ENCODE results near the gene SLC4A7.

The SLC4A7 gene

DNA sequence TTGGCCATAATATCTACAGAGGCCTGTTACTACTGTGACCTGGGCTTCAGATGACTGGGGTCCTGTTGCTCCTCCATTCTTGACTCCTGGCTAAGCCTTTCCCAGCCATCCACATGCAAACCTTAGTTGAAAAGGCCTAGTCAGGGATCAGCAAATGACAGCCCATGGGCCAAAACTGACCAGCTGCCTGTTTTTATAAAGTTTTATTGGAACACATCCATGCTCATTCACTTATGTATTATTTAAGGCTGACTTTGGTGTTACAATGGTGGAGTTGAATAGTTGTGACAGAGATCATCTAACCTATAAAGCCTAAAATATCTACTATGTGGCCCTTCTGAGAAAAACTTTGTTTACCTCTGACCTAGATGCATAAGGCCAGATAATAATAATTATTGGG is 16.8 kb upstream of the SLC4A7 start:
- Histone ChIP-seq H3K36me3 (ENCODE audit: insufficient read depth) (no peaks in the 10 kb centered on the region), H3K79me2 (ENCODE audit: insufficient read depth, low read depth) (no peaks in the 10 kb centered on the region), H4K20me1 (ENCODE audit: insufficient read depth) (no peaks in the 10 kb centered on the region), H3K27me3 (ENCODE audit: insufficient read depth, low read depth) (no peaks in the 10 kb centered on the region), H3K4me2 (no peak overlapping the region), H3K27ac (no peak overlapping the region), H3K9ac (no peak overlapping the region), H3K4me3 (IDR thresholded peaks at IDR 0.05; ENCODE audit: insufficient read depth, low read depth, low read length) (no peak overlapping the region), H2AFZ (ENCODE audit: low read depth) (no peak overlapping the region), H3K4me1 (ENCODE audit: low read depth, poor library complexity, severe bottlenecking) (no peaks in the 10 kb centered on the region)
- TF ChIP-seq, protein P1, sequence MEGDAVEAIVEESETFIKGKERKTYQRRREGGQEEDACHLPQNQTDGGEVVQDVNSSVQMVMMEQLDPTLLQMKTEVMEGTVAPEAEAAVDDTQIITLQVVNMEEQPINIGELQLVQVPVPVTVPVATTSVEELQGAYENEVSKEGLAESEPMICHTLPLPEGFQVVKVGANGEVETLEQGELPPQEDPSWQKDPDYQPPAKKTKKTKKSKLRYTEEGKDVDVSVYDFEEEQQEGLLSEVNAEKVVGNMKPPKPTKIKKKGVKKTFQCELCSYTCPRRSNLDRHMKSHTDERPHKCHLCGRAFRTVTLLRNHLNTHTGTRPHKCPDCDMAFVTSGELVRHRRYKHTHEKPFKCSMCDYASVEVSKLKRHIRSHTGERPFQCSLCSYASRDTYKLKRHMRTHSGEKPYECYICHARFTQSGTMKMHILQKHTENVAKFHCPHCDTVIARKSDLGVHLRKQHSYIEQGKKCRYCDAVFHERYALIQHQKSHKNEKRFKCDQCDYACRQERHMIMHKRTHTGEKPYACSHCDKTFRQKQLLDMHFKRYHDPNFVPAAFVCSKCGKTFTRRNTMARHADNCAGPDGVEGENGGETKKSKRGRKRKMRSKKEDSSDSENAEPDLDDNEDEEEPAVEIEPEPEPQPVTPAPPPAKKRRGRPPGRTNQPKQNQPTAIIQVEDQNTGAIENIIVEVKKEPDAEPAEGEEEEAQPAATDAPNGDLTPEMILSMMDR (conservative IDR thresholded peaks at IDR 0.05; ENCODE audit: low read depth, low read length) = no peak

DNA sequence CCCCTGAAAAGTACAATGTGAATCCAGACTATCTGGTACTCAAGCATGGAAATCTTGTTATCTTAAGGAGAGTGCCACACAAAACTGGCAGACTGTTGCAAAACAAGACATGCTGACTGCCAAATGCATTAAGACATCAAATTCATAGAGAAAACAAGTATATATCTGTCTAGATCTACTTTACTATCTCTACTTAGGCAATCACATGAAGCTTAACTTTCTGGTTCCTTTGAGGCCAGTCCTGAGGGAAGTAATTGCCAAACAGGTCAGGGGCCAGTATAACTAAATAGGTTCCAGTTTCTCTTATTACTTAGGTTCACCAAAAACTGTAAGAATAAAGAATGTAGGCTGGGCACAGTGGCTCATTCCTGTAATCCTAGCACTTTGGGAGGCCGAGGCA is 15.9 kb upstream of the SLC4A7 start:
- no peaks in the 10 kb centered on the region for H3K36me3 ChIP-seq (ENCODE audit: insufficient read depth)
- H2AFZ ChIP-seq (ENCODE audit: low read depth) = no peak overlapping the region
- H4K20me1 ChIP-seq (ENCODE audit: insufficient read depth) = no peaks in the 10 kb centered on the region
- no peak overlapping the region for H3K4me2 ChIP-seq
- TF ChIP-seq, protein P1 (conservative IDR thresholded peaks at IDR 0.05; ENCODE audit: low read depth, low read length) = no peak
- no peaks in the 10 kb centered on the region for H3K79me2 ChIP-seq (ENCODE audit: insufficient read depth, low read depth)
- H3K27me3 ChIP-seq (ENCODE audit: insufficient read depth, low read depth) = no peaks in the 10 kb centered on the region
- no peak overlapping the region for H3K4me3 ChIP-seq (IDR thresholded peaks at IDR 0.05; ENCODE audit: insufficient read depth, low read depth, low read length)
- no peak overlapping the region for H3K27ac ChIP-seq
- no peaks in the 10 kb centered on the region for H3K4me1 ChIP-seq (ENCODE audit: low read depth, poor library complexity, severe bottlenecking)
- H3K9ac ChIP-seq = no peak overlapping the region

DNA sequence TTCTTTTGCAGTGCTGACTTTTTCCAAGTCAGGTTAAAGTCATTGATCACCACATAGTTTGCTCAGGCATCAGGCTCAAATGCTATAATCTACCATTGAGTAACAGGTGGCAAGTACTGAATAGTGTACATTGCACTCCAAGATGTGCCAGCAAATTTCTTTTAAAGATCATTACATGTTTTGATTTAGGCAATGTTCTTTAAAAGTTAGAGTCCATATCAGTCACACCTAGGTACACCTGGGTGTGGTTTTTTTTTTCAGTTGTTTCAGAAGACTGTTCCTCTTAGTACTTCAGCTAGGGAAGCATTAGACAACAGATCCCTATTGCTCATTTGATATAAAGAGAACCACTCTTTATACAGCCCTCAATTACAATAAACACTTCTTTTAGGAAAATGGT is 10.6 kb upstream of the SLC4A7 start:
- Histone ChIP-seq H3K9ac (no peak overlapping the region), H3K4me1 (ENCODE audit: low read depth, poor library complexity, severe bottlenecking) (no peaks in the 10 kb centered on the region), H3K27ac (no peak overlapping the region), H3K27me3 (ENCODE audit: insufficient read depth, low read depth) (no peaks in the 10 kb centered on the region), H3K79me2 (ENCODE audit: insufficient read depth, low read depth) (no peaks in the 10 kb centered on the region), H4K20me1 (ENCODE audit: insufficient read depth) (no peaks in the 10 kb centered on the region), H3K36me3 (ENCODE audit: insufficient read depth) (no peaks in the 10 kb centered on the region), H3K4me3 (IDR thresholded peaks at IDR 0.05; ENCODE audit: insufficient read depth, low read depth, low read length) (no peak overlapping the region), H3K4me2 (no peak overlapping the region), H2AFZ (ENCODE audit: low read depth) (no peak overlapping the region)
- TF ChIP-seq, protein P1 (conservative IDR thresholded peaks at IDR 0.05; ENCODE audit: low read depth, low read length) = no peak

DNA sequence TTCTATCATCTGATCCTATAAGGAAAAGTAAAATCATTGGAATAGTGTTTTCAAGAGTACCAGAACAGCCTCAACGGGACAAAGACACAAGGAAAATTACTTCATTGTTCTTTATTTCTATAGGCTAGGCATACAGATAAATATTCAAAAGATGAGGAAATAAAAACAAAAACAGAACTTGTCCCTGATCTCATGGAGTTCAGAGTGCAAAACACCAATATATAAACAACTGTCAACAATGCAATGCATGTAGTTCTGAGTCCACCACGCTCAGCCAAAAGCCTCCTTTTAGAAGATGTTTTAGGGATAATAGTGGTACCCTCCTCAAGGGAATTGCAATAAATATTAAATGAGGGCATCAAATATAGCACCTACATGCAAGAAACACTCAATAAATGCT is 4.6 kb upstream of the SLC4A7 start:
- Histone ChIP-seq H2AFZ (ENCODE audit: low read depth) (no peak overlapping the region), H3K79me2 (ENCODE audit: insufficient read depth, low read depth) (no peaks in the 10 kb centered on the region), H3K27ac (no peak overlapping the region), H3K27me3 (ENCODE audit: insufficient read depth, low read depth) (no peaks in the 10 kb centered on the region), H3K9ac (no peak overlapping the region), H3K4me2 (no peak overlapping the region), H3K4me1 (ENCODE audit: low read depth, poor library complexity, severe bottlenecking) (no peaks in the 10 kb centered on the region), H4K20me1 (ENCODE audit: insufficient read depth) (no peaks in the 10 kb centered on the region), H3K4me3 (IDR thresholded peaks at IDR 0.05; ENCODE audit: insufficient read depth, low read depth, low read length) (no peak overlapping the region), H3K36me3 (ENCODE audit: insufficient read depth) (no peaks in the 10 kb centered on the region)
- TF ChIP-seq, protein P1 (conservative IDR thresholded peaks at IDR 0.05; ENCODE audit: low read depth, low read length) = no peak

Measured in KMS-11 (cell line).